NCI-H146 (cell line): ENCODE measurements around the gene ZNF428.
"Not testable (repeated sequence)": the region's sequence is repeated elsewhere in the genome, so short reads cannot be mapped to it uniquely, and the experiment has no call there.

Source experiments
- DNase-seq: peaks from one replicate; lab custom pipeline; 2025; lab: John Stamatoyannopoulos, UW

ZNF428 gene

GRCh38 chr19:43619262-43620060 lies at the start of gene ZNF428:
TSS of gene ZNF428 (minus strand) at chr19:43619629. CDS start at chr19:43614304, 5,325 bp downstream.
- DNase-seq = peak; percentile 97

- peak; percentile 100 for DNase-seq
Measured at GRCh38 chr19:43668406-43669109, 49.1 kb upstream of the ZNF428 start.

GRCh38 chr19:43667876-43668405 lies 48.5 kb upstream of the ZNF428 start:
- DNase-seq = no peak

- peak; percentile 46 for DNase-seq
Measured at GRCh38 chr19:43667126-43667875, 47.9 kb upstream of the ZNF428 start.

- DNase-seq = no peak
Measured at GRCh38 chr19:43664018-43664417, 44.6 kb upstream of the ZNF428 start.

GRCh38 chr19:43662487-43662886 lies 43.1 kb upstream of the ZNF428 start:
- peak; percentile 32 for DNase-seq

- no peak for DNase-seq
Measured at GRCh38 chr19:43660971-43661360, 41.5 kb upstream of the ZNF428 start.

- DNase-seq = no peak
Measured at GRCh38 chr19:43660301-43660970, 41.0 kb upstream of the ZNF428 start.

- DNase-seq = no peak
Measured at GRCh38 chr19:43658494-43658893, 39.1 kb upstream of the ZNF428 start.

GRCh38 chr19:43658001-43658400 lies 38.6 kb upstream of the ZNF428 start:
- no peak for DNase-seq

- DNase-seq = no peak
Measured at GRCh38 chr19:43656436-43656835, 37.0 kb upstream of the ZNF428 start.

GRCh38 chr19:43652546-43652874 lies 33.1 kb upstream of the ZNF428 start:
- no peak for DNase-seq

GRCh38 chr19:43651758-43652545 lies 32.5 kb upstream of the ZNF428 start:
- peak; percentile 70 for DNase-seq

- DNase-seq = not testable (repeated sequence)
Measured at GRCh38 chr19:43650276-43650675, 30.8 kb upstream of the ZNF428 start.

GRCh38 chr19:43649514-43649913 lies 30.1 kb upstream of the ZNF428 start:
- DNase-seq = no peak

GRCh38 chr19:43648633-43649032 lies 29.2 kb upstream of the ZNF428 start:
- no peak for DNase-seq

GRCh38 chr19:43644181-43644580 lies 24.8 kb upstream of the ZNF428 start:
- DNase-seq = peak; percentile 28

- DNase-seq = peak; percentile 11
Measured at GRCh38 chr19:43643326-43643725, 23.9 kb upstream of the ZNF428 start.

GRCh38 chr19:43642531-43642930 lies 23.1 kb upstream of the ZNF428 start:
- no peak for DNase-seq

- no peak for DNase-seq
Measured at GRCh38 chr19:43641333-43641732, 21.9 kb upstream of the ZNF428 start.

- DNase-seq = no peak
Measured at GRCh38 chr19:43640424-43640757, 21.0 kb upstream of the ZNF428 start.
